ENCODE data around the gene SMC4.
"Not testable (repeated sequence)": the region's sequence is repeated elsewhere in the genome, so short reads cannot be mapped to it uniquely, and the experiment has no call there.

Gene SMC4

DNA sequence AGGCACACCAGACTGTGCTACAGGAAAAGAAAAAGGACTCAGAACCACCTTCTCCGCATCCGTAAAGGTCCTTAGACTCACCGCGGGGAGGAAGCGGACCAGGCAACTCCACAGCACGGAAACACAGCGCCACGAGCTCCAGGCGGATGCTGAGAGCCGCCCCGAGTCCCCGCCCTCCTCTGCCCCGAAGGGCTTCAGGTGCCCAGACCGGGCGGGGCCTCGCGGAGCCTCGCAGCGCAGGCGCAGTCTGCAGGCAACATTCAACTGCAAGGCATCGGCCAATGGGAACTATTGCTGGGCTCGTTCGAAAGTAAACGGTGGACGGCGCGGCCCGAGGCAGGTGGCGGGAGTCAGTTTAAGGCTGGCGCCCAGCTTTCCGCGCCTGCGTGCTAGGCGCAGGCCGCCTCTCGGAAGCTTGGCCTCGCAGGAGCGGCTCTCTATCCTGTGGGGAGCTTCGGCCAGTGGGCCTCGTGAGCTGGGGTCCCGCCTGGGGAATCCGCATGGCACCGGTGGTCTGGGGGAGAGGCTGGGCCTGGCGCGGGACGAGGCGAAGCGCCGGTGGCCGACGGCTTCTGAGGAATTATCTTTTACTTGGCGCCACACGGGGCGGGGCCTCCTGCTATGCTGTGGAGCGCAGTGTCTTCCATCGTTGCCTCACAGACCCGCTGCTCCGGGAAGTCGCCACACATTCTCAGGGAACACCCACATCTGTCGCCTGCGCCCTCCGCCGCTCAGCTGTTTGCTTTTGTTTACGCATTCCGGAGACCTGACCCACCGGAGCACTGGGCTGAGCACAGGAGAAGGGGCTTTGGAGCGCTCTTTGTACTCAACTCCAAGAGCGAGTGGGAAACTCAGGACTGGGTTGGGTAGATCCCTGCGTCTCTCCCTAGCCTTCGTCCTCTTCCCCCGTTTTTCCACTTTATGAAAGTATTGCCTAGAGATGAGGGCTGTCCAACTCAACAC is 50.5 kb downstream of the SMC4 start, which contains the start of gene TRIM59:
Gene TRIM59 (minus strand): TSS at position 151 of the 963 bp plus-strand sequence. CDS start 10,603 bp downstream, outside the sequence.
- Mint-ChIP-seq H3K27ac (peak within 1 kb of the TSS; percentile 92), H3K27me3 (no peaks in the 10 kb centered on the region), H3K36me3 (peaks cover 11% of the 10 kb centered on the region), H3K4me3 (peak within 1 kb of the TSS; percentile 95), H3K4me1 (peaks cover 20% of the 10 kb centered on the region), H3K9me3 (no peaks in the 10 kb centered on the region)
- peak; percentile 97 for ATAC-seq

GRCh38 chr3:160450846-160451245 is 51.4 kb downstream of the SMC4 start:
- peaks cover 5% of the 10 kb centered on the region for H3K36me3 Mint-ChIP-seq
- H3K27ac Mint-ChIP-seq: peak overlapping the region; percentile 92
- no peaks in the 10 kb centered on the region for H3K9me3 Mint-ChIP-seq
- H3K4me1 Mint-ChIP-seq: peaks cover 15% of the 10 kb centered on the region
- H3K27me3 Mint-ChIP-seq: no peaks in the 10 kb centered on the region
- ATAC-seq: no peak
- H3K4me3 Mint-ChIP-seq: peak overlapping the region; percentile 95

DNA sequence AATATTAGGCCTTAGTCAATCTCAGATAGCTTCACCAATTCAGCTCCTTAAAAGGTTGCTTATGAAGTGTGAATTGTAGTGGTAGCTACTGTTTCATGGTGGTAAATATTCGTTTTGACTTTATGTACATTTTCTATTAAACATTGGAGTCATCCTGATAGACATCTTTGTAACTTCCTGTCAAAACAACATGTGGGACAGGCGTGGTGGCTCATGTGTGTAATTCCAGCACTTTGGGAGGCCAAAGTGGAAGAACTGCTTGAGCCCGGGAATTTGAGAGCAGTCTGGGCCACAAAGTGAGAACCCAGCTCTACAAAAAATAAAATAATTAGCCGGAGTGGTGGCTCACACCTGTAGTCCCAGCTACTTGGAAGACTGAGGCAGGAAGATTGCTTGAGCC is 52.2 kb downstream of the SMC4 start:
- Mint-ChIP-seq H3K27ac (no peak overlapping the region), H3K27me3 (no peaks in the 10 kb centered on the region), H3K4me1 (peaks cover 15% of the 10 kb centered on the region), H3K9me3 (no peaks in the 10 kb centered on the region), H3K36me3 (no peaks in the 10 kb centered on the region), H3K4me3 (no peak overlapping the region)
- no peak for ATAC-seq

DNA sequence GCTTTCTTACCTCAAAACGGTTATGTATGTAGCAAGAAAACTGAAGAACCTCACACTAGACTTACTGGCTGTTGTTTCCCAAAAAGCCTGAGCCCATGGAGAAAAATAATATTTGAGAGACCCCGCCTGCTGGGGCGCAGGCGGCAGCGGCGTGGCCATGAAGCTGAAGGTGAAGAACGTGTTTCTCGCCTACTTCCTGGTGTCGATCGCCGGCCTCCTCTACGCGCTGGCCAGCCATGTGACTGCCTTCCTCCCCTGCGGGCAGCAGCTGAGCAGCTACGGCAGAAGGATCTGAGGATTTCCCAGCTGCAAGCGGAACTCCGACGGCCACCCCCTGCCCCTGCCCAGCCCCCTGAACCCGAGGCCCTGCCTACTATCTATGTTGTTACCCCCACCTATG is 52.8 kb downstream of the SMC4 start:
- ATAC-seq, H3K4me3 Mint-ChIP-seq, H3K36me3 Mint-ChIP-seq, H3K9me3 Mint-ChIP-seq, H3K27ac Mint-ChIP-seq, H3K27me3 Mint-ChIP-seq: not testable (repeated sequence)
- peaks cover 15% of the 10 kb centered on the region for H3K4me1 Mint-ChIP-seq

GRCh38 chr3:160454995-160455394 is 55.5 kb downstream of the SMC4 start:
- Mint-ChIP-seq H3K9me3 (no peaks in the 10 kb centered on the region), H3K4me3 (no peak overlapping the region), H3K27me3 (no peaks in the 10 kb centered on the region), H3K4me1 (peaks cover 7% of the 10 kb centered on the region), H3K27ac (no peak overlapping the region), H3K36me3 (no peaks in the 10 kb centered on the region)
- no peak for ATAC-seq

DNA sequence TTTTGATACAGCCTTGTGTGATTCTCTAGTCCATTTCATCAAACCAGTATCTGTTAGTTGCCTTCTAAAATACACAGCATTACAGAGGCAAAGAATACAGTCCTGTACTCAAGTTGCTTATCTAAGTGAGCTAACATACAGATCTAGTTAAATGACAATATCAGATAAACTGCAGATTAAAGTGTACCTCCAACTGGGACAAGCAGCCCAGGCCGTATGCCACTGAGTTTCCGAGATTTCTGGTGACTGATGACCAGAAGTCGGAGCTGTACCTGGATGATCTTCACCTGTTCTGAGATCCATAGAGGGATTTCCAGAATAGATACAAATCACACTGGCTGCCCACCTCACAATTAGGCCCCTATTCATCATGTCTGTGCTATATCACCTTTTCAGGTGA is 56.4 kb downstream of the SMC4 start:
- Mint-ChIP-seq H3K27ac (no peak overlapping the region), H3K4me1 (no peaks in the 10 kb centered on the region), H3K36me3 (no peaks in the 10 kb centered on the region), H3K9me3 (no peaks in the 10 kb centered on the region), H3K4me3 (no peak overlapping the region), H3K27me3 (no peaks in the 10 kb centered on the region)
- no peak for ATAC-seq

DNA sequence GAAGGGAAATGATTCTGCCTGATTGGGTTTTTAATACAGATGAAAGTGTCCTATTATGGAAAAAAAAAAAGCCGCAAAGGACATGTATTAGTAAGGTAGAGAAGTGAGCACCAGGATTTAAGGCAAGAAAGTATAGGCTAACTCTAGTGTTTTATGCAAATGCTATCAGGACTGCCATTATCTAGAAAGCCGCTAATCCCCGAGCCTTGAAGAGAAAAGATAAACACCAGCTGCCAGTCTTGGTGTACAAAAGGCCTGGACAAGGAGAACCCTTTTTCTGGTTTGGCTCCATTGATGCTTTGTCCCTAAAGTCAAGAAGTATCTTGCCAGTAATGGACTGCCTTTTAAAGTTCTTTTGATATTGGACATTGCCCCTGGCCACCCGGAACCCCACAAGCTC is 58.7 kb downstream of the SMC4 start:
- H3K27me3 Mint-ChIP-seq: peaks cover 5% of the 10 kb centered on the region
- H3K9me3 Mint-ChIP-seq: no peaks in the 10 kb centered on the region
- no peak for ATAC-seq
- H3K4me1 Mint-ChIP-seq: no peaks in the 10 kb centered on the region
- H3K4me3 Mint-ChIP-seq: no peak overlapping the region
- no peaks in the 10 kb centered on the region for H3K36me3 Mint-ChIP-seq
- H3K27ac Mint-ChIP-seq: no peak overlapping the region

DNA sequence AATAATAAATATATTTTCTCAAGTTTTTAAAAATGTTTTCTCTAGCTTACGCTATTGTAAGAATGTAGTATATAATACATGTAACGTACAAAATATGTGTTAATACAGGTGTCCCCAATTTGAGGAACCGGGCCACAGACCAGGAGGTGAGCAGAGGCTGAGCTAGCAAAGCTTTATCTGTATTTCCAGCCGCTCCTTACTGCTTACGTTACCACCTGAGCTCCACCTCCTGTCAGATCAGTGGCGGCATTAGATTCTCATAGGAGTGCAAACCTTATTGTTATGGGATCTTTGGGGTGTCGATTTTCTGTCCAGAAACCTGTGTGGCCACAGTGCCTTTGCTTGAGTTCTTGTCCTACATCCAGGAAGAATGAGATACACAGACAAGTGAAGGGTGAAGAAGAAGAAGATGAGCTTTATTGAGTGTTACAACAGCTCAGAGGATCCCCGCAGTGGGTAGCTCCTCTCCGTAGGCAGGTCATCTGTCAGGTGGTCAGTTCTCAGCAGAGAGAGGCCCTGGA is 60.1 kb downstream of the SMC4 start:
- H3K27ac Mint-ChIP-seq: no peak overlapping the region
- H3K4me3 Mint-ChIP-seq: no peak overlapping the region
- ATAC-seq: no peak
- peaks cover 12% of the 10 kb centered on the region for H3K27me3 Mint-ChIP-seq
- no peaks in the 10 kb centered on the region for H3K4me1 Mint-ChIP-seq
- H3K9me3 Mint-ChIP-seq: no peaks in the 10 kb centered on the region
- no peaks in the 10 kb centered on the region for H3K36me3 Mint-ChIP-seq

- no peaks in the 10 kb centered on the region for H3K9me3 Mint-ChIP-seq
- peaks cover 12% of the 10 kb centered on the region for H3K27me3 Mint-ChIP-seq
- ATAC-seq: no peak
- H3K4me1 Mint-ChIP-seq: no peaks in the 10 kb centered on the region
- no peaks in the 10 kb centered on the region for H3K36me3 Mint-ChIP-seq
- no peak overlapping the region for H3K4me3 Mint-ChIP-seq
- no peak overlapping the region for H3K27ac Mint-ChIP-seq
Observed at GRCh38 chr3:160460033-160460432, 60.6 kb downstream of the SMC4 start.

DNA sequence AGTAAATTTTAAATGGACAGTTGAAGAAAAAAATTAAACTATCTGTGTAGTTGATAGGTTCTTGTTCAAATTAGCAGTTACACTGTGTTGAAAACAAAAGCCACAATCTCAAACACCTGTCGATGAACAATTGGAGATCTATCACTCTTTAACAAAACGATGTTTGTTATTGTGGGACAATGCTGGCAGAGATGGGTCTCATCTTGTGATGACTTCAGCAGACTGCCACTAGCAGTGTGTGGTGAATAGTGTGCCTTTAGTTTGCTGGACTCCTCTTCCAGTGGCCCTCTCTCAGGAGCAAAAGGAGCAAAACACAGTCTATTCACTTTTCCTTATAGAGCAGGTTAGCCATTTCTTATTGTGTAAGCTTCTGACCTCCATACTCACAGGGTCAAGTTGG is 64.9 kb downstream of the SMC4 start:
- Mint-ChIP-seq H3K27ac (no peak overlapping the region), H3K4me3 (no peak overlapping the region), H3K9me3 (peaks cover 6% of the 10 kb centered on the region), H3K36me3 (peaks cover under 1% of the 10 kb centered on the region), H3K27me3 (peaks cover 12% of the 10 kb centered on the region), H3K4me1 (no peaks in the 10 kb centered on the region)
- no peak for ATAC-seq

GRCh38 chr3:160464971-160465370 is 65.5 kb downstream of the SMC4 start:
- Mint-ChIP-seq H3K27ac (no peak overlapping the region), H3K4me3 (no peak overlapping the region), H3K27me3 (peaks cover 12% of the 10 kb centered on the region), H3K36me3 (peaks cover 7% of the 10 kb centered on the region), H3K9me3 (peaks cover 11% of the 10 kb centered on the region), H3K4me1 (no peaks in the 10 kb centered on the region)
- ATAC-seq: no peak

GRCh38 chr3:160470181-160470580 is 70.7 kb downstream of the SMC4 start:
- no peaks in the 10 kb centered on the region for H3K4me1 Mint-ChIP-seq
- H3K36me3 Mint-ChIP-seq: peaks cover 7% of the 10 kb centered on the region
- no peak for ATAC-seq
- peaks cover 14% of the 10 kb centered on the region for H3K9me3 Mint-ChIP-seq
- no peak overlapping the region for H3K27ac Mint-ChIP-seq
- H3K4me3 Mint-ChIP-seq: no peak overlapping the region
- H3K27me3 Mint-ChIP-seq: no peaks in the 10 kb centered on the region

DNA sequence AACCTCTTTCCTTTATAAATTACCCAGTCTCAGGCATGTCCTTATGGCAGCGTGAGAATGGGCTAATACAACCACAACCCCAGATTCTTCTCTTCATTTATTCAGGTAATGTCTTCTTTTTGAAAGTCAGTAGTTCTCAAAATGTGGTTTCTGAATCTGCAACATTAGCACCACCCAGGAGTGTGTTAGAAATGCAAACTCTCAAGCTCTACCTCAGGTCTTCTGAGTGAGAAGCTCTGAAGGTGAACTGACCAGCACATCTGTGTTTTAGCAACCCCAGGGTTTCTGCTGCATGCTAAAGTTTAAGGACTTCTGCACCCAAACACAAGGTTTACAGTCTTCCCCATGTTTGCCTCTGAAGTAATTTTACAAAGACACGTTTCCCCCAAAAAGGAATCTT is 72.4 kb downstream of the SMC4 start:
- peaks cover 14% of the 10 kb centered on the region for H3K9me3 Mint-ChIP-seq
- no peaks in the 10 kb centered on the region for H3K27me3 Mint-ChIP-seq
- H3K27ac Mint-ChIP-seq: no peak overlapping the region
- H3K4me3 Mint-ChIP-seq: no peak overlapping the region
- H3K36me3 Mint-ChIP-seq: peaks cover 7% of the 10 kb centered on the region
- H3K4me1 Mint-ChIP-seq: no peaks in the 10 kb centered on the region
- no peak for ATAC-seq

DNA sequence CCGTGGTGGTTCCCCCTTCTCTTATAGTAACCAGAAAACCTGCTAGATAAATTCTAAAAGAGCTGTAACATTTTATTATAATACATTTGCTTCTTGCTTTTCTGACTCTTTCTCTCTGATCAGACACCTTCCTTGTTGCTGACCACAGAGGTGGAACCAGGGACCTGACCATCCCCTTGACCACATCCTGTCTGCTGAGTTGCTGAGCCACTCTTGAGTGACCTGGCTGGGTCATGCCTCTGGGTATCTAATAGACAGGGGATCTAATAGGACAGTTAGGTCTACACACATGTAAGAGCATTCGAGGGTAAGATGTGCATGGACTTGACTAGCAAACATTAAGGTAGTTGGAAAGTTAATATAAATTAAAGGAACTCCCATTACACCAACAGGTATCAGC is 72.9 kb downstream of the SMC4 start:
- Mint-ChIP-seq H3K4me3 (no peak overlapping the region), H3K27me3 (no peaks in the 10 kb centered on the region), H3K27ac (no peak overlapping the region), H3K4me1 (no peaks in the 10 kb centered on the region), H3K9me3 (peaks cover 14% of the 10 kb centered on the region), H3K36me3 (peaks cover 7% of the 10 kb centered on the region)
- ATAC-seq: no peak

DNA sequence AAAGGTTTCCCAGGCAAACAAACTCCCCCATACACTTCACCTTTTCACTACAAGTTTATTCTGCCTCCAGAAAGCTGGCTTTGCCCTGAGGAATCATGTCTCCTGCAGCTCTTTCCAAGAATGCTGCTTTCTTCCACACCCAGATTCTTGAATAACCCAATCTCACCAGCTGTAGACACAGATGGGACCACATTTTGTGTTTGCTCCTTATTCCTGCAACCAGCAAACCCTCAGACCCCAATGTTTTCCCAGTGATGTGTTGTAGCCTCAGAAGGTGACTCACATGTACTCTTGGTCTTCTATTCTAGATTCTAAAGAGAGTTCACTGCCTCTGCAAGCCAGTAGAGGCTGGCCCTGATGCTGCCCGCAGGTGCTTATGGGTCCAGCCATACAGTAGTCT is 73.8 kb downstream of the SMC4 start:
- H3K27me3 Mint-ChIP-seq: no peaks in the 10 kb centered on the region
- no peak for ATAC-seq
- no peaks in the 10 kb centered on the region for H3K4me1 Mint-ChIP-seq
- no peak overlapping the region for H3K4me3 Mint-ChIP-seq
- no peak overlapping the region for H3K27ac Mint-ChIP-seq
- H3K9me3 Mint-ChIP-seq: peaks cover 14% of the 10 kb centered on the region
- peaks cover 7% of the 10 kb centered on the region for H3K36me3 Mint-ChIP-seq

DNA sequence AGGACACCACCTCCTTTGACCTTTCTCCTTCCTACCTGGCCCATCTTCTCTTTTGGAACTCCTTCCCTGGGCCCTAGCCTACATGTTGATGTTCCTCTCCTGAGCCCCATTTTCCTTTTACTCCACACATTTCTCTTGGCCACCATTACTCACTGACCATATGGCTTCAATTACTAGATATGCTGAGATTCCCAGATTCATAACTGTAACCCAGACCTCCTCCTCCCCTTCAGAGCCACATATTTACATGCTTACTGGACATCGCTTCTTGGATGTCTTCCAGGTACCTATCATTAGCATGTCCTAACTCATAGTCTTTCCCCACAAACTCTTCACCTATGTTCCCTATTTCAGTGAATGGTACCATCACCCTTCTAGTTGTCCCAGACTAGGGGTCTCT is 74.5 kb downstream of the SMC4 start:
- peaks cover 12% of the 10 kb centered on the region for H3K9me3 Mint-ChIP-seq
- H3K36me3 Mint-ChIP-seq: peaks cover 7% of the 10 kb centered on the region
- H3K4me3 Mint-ChIP-seq: no peak overlapping the region
- no peak overlapping the region for H3K27ac Mint-ChIP-seq
- no peaks in the 10 kb centered on the region for H3K27me3 Mint-ChIP-seq
- no peaks in the 10 kb centered on the region for H3K4me1 Mint-ChIP-seq
- no peak for ATAC-seq

Measured in stimulated activated memory B cell treated with anti-CD40 and anti-IgM and Interleukin-4, amounts not matched to agents 10 μg/mL and 1 μg/mL and 100 μg/mL, for 72 hours (primary cell).